SK-N-SH (cell line): ENCODE data around the gene PKN2. TPM values are rescaled to one million over a fixed set of nuclear protein-coding genes. Genes with fewer than 3 reads are reported as not detected.

Source experiments
- CTCF ChIA-PET: fragments of 300-600, 350-600 bp; formaldehyde crosslinking; extraction: SDS; loops from one replicate; lab custom pipeline; 2021; lab: Yijun Ruan, JAX
- POLR2A ChIA-PET: fragments of 350-600 bp; sonication (Branson Sonifier 250); formaldehyde crosslinking; extraction: SDS; loops from one replicate; lab custom pipeline; 2020; ENCODE audit warnings: antibody characterized with exemption, inconsistent platforms; lab: Yijun Ruan, JAX
- DNase-seq: peaks from one replicate; pipeline ENCODE4 v3.0.0; 2012
- H2AFZ ChIP-seq: fragments of 200-600 bp; sonication (generic); 2 replicates; pipeline ENCODE4 v1.8.1; 2016; ENCODE audit warnings: antibody characterized with exemption, mild to moderate bottlenecking, low read depth
- H3F3A ChIP-seq: fragments of 200-600 bp; sonication (generic); replicated peaks from 2 replicates; pipeline ENCODE3; 2016; ENCODE audit warnings: antibody characterized with exemption, mild to moderate bottlenecking; ENCODE audit not compliant: insufficient read depth
- H3K27ac ChIP-seq, 2 experiments: fragments of 200-500 bp in 1 of 2; fragments of 200-600 bp in 1 of 2; sonication (Bioruptor generic) in 1 of 2; sonication (generic), shearing (Covaris generic) in 1 of 2; 2 replicates each; pipeline versions ENCODE4 v1.5.1 to v1.6.1; 2014 to 2016; ENCODE audit warnings: low read depth in 2 of 2, inconsistent platforms in 1 of 2, low read length in 1 of 2, mild to moderate bottlenecking in 1 of 2, mixed read lengths in 1 of 2
- H3K27me3 ChIP-seq: fragments of 200-600 bp; sonication (generic), shearing (Covaris generic); 2 replicates; pipeline ENCODE4 v1.6.1; 2016; ENCODE audit warnings: mixed run types; ENCODE audit not compliant: insufficient read depth
- H3K36me3 ChIP-seq, 2 experiments: fragments of 200-500 bp in 1 of 2; fragments of 200-600 bp in 1 of 2; sonication (Bioruptor generic) in 1 of 2; sonication (generic) in 1 of 2; replicated peaks in 1 of 2; 2 replicates each; pipeline versions ENCODE3 to v1.5.1; 2014 to 2016; ENCODE audit warnings: low read length in 1 of 2, mild to moderate bottlenecking in 1 of 2; ENCODE audit not compliant: insufficient read depth in 2 of 2, control insufficient read depth in 1 of 2
- H3K4me1 ChIP-seq, 2 experiments: fragments of 200-500 bp in 1 of 2; fragments of 200-600 bp in 1 of 2; sonication (Bioruptor generic) in 1 of 2; sonication (generic), shearing (Covaris generic) in 1 of 2; 2 replicates each; pipeline versions ENCODE4 v1.5.1 to v1.6.1; 2014 to 2016; ENCODE audit warnings: low read depth in 1 of 2, low read length in 1 of 2, mixed run types in 1 of 2; ENCODE audit not compliant: insufficient read depth in 2 of 2, control insufficient read depth in 1 of 2
- H3K4me2 ChIP-seq: fragments of 200-600 bp; sonication (generic), shearing (Covaris generic); 2 replicates; pipeline ENCODE4 v1.6.1; 2017; ENCODE audit warnings: mixed run types
- H3K4me3 ChIP-seq, 2 experiments: fragments of 200-500 bp in 1 of 2; fragments of 200-600 bp in 1 of 2; sonication (Bioruptor generic) in 1 of 2; sonication (generic), shearing (Covaris generic) in 1 of 2; 2 replicates each; pipeline versions ENCODE4 v1.5.1 to v1.8.1; 2014 to 2016; ENCODE audit warnings: low read depth in 2 of 2, inconsistent platforms in 1 of 2, low read length in 1 of 2, mild to moderate bottlenecking in 1 of 2, mixed read lengths in 1 of 2, moderate library complexity in 1 of 2
- H3K79me2 ChIP-seq: fragments of 200-600 bp; sonication (generic); 2 replicates; pipeline ENCODE4 v1.8.1; 2017; ENCODE audit warnings: mild to moderate bottlenecking; ENCODE audit not compliant: insufficient read depth
- H3K9ac ChIP-seq: fragments of 200-600 bp; sonication (generic); 2 replicates; pipeline ENCODE4 v1.6.1; 2017; ENCODE audit warnings: mixed run types
- H3K9me2 ChIP-seq: fragments of 200-600 bp; sonication (generic); 2 replicates; pipeline ENCODE4 v1.6.1; 2017; ENCODE audit warnings: mixed run types
- H3K9me3 ChIP-seq: fragments of 200-600 bp; sonication (generic); 2 replicates; pipeline ENCODE4 v1.6.1; 2017; ENCODE audit warnings: mixed run types, mild to moderate bottlenecking, moderate library complexity
- H4K20me1 ChIP-seq: fragments of 200-600 bp; sonication (generic); 2 replicates; pipeline ENCODE4 v1.6.1; 2017; ENCODE audit warnings: mild to moderate bottlenecking, mixed run types; ENCODE audit not compliant: insufficient read depth
- EP300 ChIP-seq, 2 experiments: IDR thresholded peaks; 2 replicates each; pipeline versions ENCODE4 v1.4.0 to v1.6.1; 2012; ENCODE audit warnings: borderline replicate concordance in 1 of 2, low read depth in 1 of 2, low read length in 1 of 2
- EZH2phosphoT487 ChIP-seq: fragments of 200-600 bp; sonication (generic); IDR thresholded peaks from 2 replicates; pipeline ENCODE4 v1.6.1; 2017; ENCODE audit warnings: low read depth, mixed run types, mild to moderate bottlenecking, antibody characterized with exemption, moderate library complexity, borderline replicate concordance
- FOSL2 ChIP-seq: IDR thresholded peaks from 2 replicates; pipeline ENCODE4 v1.4.0; 2012; ENCODE audit warnings: low read depth, mild to moderate bottlenecking, moderate library complexity, borderline replicate concordance
- FOXM1 ChIP-seq: IDR thresholded peaks from 2 replicates; pipeline ENCODE4 v1.4.0; 2012; ENCODE audit warnings: low read depth, mild to moderate bottlenecking
- GABPA ChIP-seq: IDR thresholded peaks from 2 replicates; pipeline ENCODE4 v1.4.0; 2012; ENCODE audit warnings: low read depth, mild to moderate bottlenecking
- GATA2 ChIP-seq: sonication (generic); formaldehyde crosslinking; IDR thresholded peaks from 2 replicates; pipeline ENCODE4 v1.5.0; 2020; ENCODE audit warnings: mild to moderate bottlenecking, missing genetic modification reagents
- MEF2A ChIP-seq: IDR thresholded peaks from 2 replicates; pipeline ENCODE4 v1.4.0; 2012; ENCODE audit warnings: low read depth, borderline replicate concordance
- NFIC ChIP-seq: IDR thresholded peaks from 2 replicates; pipeline ENCODE4 v1.4.0; 2012; ENCODE audit warnings: borderline replicate concordance
- POLR2AphosphoS5 ChIP-seq: IDR thresholded peaks from 2 replicates; pipeline ENCODE4 v1.6.1; 2012; ENCODE audit warnings: low read depth, low read length
- RCOR1 ChIP-seq: fragments of 150-350 bp; IDR thresholded peaks from 2 replicates; pipeline ENCODE4 v1.6.1; 2017; ENCODE audit warnings: antibody characterized with exemption, low read length
- RXRA ChIP-seq: IDR thresholded peaks from 2 replicates; pipeline ENCODE4 v1.4.0; 2012; ENCODE audit warnings: low read depth, mild to moderate bottlenecking, borderline replicate concordance
- SIN3A ChIP-seq: IDR thresholded peaks from 2 replicates; pipeline ENCODE4 v1.6.1; 2012; ENCODE audit warnings: low read depth, mild to moderate bottlenecking, low read length, moderate library complexity, borderline replicate concordance
- TAF1 ChIP-seq: IDR thresholded peaks from 2 replicates; pipeline ENCODE4 v1.6.1; 2012; ENCODE audit warnings: low read depth, mild to moderate bottlenecking, low read length, moderate library complexity, borderline replicate concordance
- YY1 ChIP-seq: IDR thresholded peaks from 2 replicates; pipeline ENCODE4 v1.4.0; 2012; ENCODE audit warnings: low read depth, mild to moderate bottlenecking
- WGBS: methylation state at CpG from one replicate; pipeline ENCODE4 v1.1.6; 2017; ENCODE audit warnings: low lambda C conversion rate; 5-methylcytosine and 5-hydroxymethylcytosine counted together
- polyA plus RNA-seq, 3 experiments: library from polyadenylated mRNA; depleted of rRNA; stranded (reverse); fragments of >200 nt; gene quantifications; 2 replicates each; pipeline ENCODE4 v1.2.3, GENCODE V29; 2012
- TF ChIP-seq, protein P1 (sequence below): IDR thresholded peaks from 2 replicates; pipeline ENCODE4 v1.4.0; 2012; ENCODE audit warnings: low read depth, borderline replicate concordance
- TF ChIP-seq, protein P2 (sequence below): IDR thresholded peaks from 2 replicates; pipeline ENCODE4 v1.4.0; 2012; ENCODE audit warnings: low read depth
- TF ChIP-seq, protein P3 (sequence below): IDR thresholded peaks from 2 replicates; pipeline ENCODE4; 2012

The PKN2 gene
- polyA plus RNA-seq, 1 of the 3 experiments (the other 2 are of a cell fraction) = 6.8 TPM

DNA sequence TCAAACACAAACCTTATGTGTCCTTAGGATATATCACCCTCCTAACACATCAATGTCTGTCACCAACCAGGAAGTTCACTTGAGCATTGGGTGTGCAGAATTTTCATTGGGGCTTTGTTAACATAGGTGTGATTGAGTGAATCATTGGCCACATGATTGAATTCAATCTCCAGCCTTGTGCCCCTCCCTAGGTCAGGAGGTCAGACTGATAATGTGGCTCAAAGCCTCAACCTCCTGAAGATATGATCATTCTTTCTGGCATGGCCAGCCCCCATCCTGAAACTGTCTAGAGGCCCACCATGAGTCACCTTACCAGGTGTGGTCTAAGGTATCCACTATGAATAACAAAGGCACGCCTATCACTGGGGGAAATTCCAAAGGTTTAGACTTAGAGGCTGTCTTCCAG lies 90.1 kb downstream of the PKN2 start:
- CTCF ChIA-PET = interaction anchor here (1.4 kb wide), 1 partner anchor 23 kb away, joined by 3 read pairs; no protein-coding TSS in a partner anchor
- Histone ChIP-seq H3K36me3 (peaks cover 17 to 55% of the 10 kb centered on the region in 2 experiments), H3K9me2 (no peaks in the 10 kb centered on the region), H3F3A (peaks cover 10% of the 10 kb centered on the region), H3K9ac (no peak overlapping the region), H4K20me1 (no peaks in the 10 kb centered on the region; the same call in 1 of the 2 replicates), H3K9me3 (no peaks in the 10 kb centered on the region), H3K27me3 (no peaks in the 10 kb centered on the region), H3K4me2 (no peak overlapping the region), H2AFZ (no peak overlapping the region), H3K79me2 (peaks cover 21% of the 10 kb centered on the region), H3K4me3 (no peak overlapping the region), H3K4me1 (no peaks in the 10 kb centered on the region), H3K27ac (peak overlapping the region in 1 of 2 experiments; percentile 39; a peak in 1 of 4 replicates)
- no peak for DNase-seq
- no peak for TF ChIP-seq RXRA
- TF ChIP-seq GATA2 (CRISPR knock-in tag) = no peak
- TF ChIP-seq, protein P1, sequence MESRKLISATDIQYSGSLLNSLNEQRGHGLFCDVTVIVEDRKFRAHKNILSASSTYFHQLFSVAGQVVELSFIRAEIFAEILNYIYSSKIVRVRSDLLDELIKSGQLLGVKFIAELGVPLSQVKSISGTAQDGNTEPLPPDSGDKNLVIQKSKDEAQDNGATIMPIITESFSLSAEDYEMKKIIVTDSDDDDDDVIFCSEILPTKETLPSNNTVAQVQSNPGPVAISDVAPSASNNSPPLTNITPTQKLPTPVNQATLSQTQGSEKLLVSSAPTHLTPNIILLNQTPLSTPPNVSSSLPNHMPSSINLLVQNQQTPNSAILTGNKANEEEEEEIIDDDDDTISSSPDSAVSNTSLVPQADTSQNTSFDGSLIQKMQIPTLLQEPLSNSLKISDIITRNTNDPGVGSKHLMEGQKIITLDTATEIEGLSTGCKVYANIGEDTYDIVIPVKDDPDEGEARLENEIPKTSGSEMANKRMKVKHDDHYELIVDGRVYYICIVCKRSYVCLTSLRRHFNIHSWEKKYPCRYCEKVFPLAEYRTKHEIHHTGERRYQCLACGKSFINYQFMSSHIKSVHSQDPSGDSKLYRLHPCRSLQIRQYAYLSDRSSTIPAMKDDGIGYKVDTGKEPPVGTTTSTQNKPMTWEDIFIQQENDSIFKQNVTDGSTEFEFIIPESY = no peak
- TF ChIP-seq MEF2A = no peak
- TF ChIP-seq NFIC = no peak
- TF ChIP-seq YY1 = no peak
- TF ChIP-seq, protein P2, sequence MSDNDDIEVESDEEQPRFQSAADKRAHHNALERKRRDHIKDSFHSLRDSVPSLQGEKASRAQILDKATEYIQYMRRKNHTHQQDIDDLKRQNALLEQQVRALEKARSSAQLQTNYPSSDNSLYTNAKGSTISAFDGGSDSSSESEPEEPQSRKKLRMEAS = no peak
- TF ChIP-seq, protein P3, sequence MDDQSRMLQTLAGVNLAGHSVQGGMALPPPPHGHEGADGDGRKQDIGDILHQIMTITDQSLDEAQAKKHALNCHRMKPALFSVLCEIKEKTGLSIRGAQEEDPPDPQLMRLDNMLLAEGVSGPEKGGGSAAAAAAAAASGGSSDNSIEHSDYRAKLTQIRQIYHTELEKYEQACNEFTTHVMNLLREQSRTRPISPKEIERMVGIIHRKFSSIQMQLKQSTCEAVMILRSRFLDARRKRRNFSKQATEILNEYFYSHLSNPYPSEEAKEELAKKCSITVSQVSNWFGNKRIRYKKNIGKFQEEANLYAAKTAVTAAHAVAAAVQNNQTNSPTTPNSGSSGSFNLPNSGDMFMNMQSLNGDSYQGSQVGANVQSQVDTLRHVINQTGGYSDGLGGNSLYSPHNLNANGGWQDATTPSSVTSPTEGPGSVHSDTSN = no peak
- TF ChIP-seq SIN3A = no peak
- no peak for TF ChIP-seq RCOR1
- TF ChIP-seq GABPA = no peak
- TF ChIP-seq EP300 (IDR thresholded peaks at IDR 0.05; ENCODE audit: borderline replicate concordance in 1 of 2, low read depth in 1 of 2, low read length in 1 of 2) = no peak
- TF ChIP-seq FOSL2 = no peak
- no peak for TF ChIP-seq FOXM1
- TF ChIP-seq EZH2phosphoT487 = no peak
- no peak for TF ChIP-seq TAF1
- TF ChIP-seq POLR2AphosphoS5 = no peak
- WGBS = 90% methylated on average over 1 of the region's 1 CpG
- POLR2A ChIA-PET = no interaction called here
